Endodermal cell (in vitro differentiated cells): Measurements from ENCODE around the gene BBX. TPM values are rescaled to one million over a fixed set of nuclear protein-coding genes. Genes with fewer than 3 reads are reported as not detected.

Experiments
- DNase-seq: peaks from one replicate; pipeline ENCODE4 v3.0.0-alpha.2; 2017
- H3K27ac ChIP-seq: 2 replicates; pipeline ENCODE4 v1.5.1; 2013; ENCODE audit warnings: mild to moderate bottlenecking, low read depth, low read length, moderate library complexity
- H3K27me3 ChIP-seq: 2 replicates; pipeline ENCODE4 v1.6.1; 2013; ENCODE audit warnings: mild to moderate bottlenecking, low read length, moderate library complexity; ENCODE audit not compliant: insufficient read depth, control insufficient read depth, poor library complexity, severe bottlenecking
- H3K36me3 ChIP-seq: 2 replicates; pipeline ENCODE4 v1.7.0; 2013; ENCODE audit warnings: mild to moderate bottlenecking, low read length, moderate library complexity; ENCODE audit not compliant: control insufficient read depth, insufficient read depth
- H3K4me1 ChIP-seq: one replicate; pipeline ENCODE4 v1.7.0; 2013; ENCODE audit warnings: low read length; ENCODE audit not compliant: control insufficient read depth, insufficient read depth
- H3K4me3 ChIP-seq: 2 replicates; pipeline ENCODE4 v1.5.1; 2013; ENCODE audit warnings: mild to moderate bottlenecking, low read length, moderate library complexity
- H3K9ac ChIP-seq: 2 replicates; pipeline ENCODE4 v1.6.1; 2013; ENCODE audit warnings: mild to moderate bottlenecking, low read length, moderate library complexity; ENCODE audit not compliant: poor library complexity, severe bottlenecking; ENCODE audit errors: extremely low read depth
- H3K9me3 ChIP-seq: 2 replicates; pipeline ENCODE4 v1.6.1; 2013; ENCODE audit warnings: mild to moderate bottlenecking, low read length, moderate library complexity; ENCODE audit not compliant: control insufficient read depth
- H3K27ac Mint-ChIP-seq: 2 replicates; pipeline ENCODE4 v1.8.0; 2020; ENCODE audit warnings: mixed read lengths
- H3K27me3 Mint-ChIP-seq: 2 replicates; pipeline ENCODE4 v1.8.0; 2021; ENCODE audit warnings: mild to moderate bottlenecking, mixed read lengths; ENCODE audit not compliant: insufficient read depth
- H3K36me3 Mint-ChIP-seq: 2 replicates; pipeline ENCODE4 v1.8.0; 2020; ENCODE audit warnings: low read depth, mixed read lengths
- H3K4me1 Mint-ChIP-seq: 2 replicates; pipeline ENCODE4 v1.8.0; 2020; ENCODE audit warnings: mixed read lengths
- H3K4me3 Mint-ChIP-seq: 2 replicates; pipeline ENCODE4 v1.8.0; 2020; ENCODE audit warnings: mild to moderate bottlenecking, moderate library complexity, mixed read lengths
- H3K9me3 Mint-ChIP-seq: 2 replicates; pipeline ENCODE4 v1.8.0; 2020; ENCODE audit warnings: mild to moderate bottlenecking, mixed read lengths
- CTCF ChIP-seq: fragments of 200-600 bp; sonication (generic); conservative IDR thresholded peaks from 2 replicates; pipeline ENCODE4 v1.5.0; 2021; ENCODE audit warnings: antibody characterized with exemption, mild to moderate bottlenecking
- WGBS, 2 experiments: methylation state at CpG; one replicate each; pipeline versions ENCODE4 v1.1.5 to v1.1.7; 2013; ENCODE audit warnings: missing lambda C conversion rate in 2 of 2, mixed read lengths in 1 of 2; ENCODE audit not compliant: insufficient coverage in 1 of 2, insufficient read length in 1 of 2; 5-methylcytosine and 5-hydroxymethylcytosine counted together
- total RNA-seq, 2 donors: library from RNA; stranded (reverse); fragmentation: NEBNext Ultra II Directional in 1 of 2; extraction: Animal tissue kit (Norgen Biotek cat#: 25700) in 1 of 2; gene quantifications; 2 replicates in 1 of 2; 3 replicates in 1 of 2; pipeline ENCODE4 v1.2.1, GENCODE V29; 2021

BBX gene
- total RNA-seq, 2 donors from 2014 or later = 34.2 to 41.2 TPM

- Mint-ChIP-seq H3K4me3 (no peak overlapping the region), H3K9me3 (peaks cover 8% of the 10 kb centered on the region), H3K27me3 (no peaks in the 10 kb centered on the region), H3K4me1 (peaks cover 10% of the 10 kb centered on the region), H3K27ac (no peak overlapping the region), H3K36me3 (no peaks in the 10 kb centered on the region)
- no peak overlapping the region for H3K4me3 ChIP-seq
- H3K9ac ChIP-seq = no peak overlapping the region
- no peaks in the 10 kb centered on the region for H3K4me1 ChIP-seq
- no peaks in the 10 kb centered on the region for H3K36me3 ChIP-seq
- no peak overlapping the region for H3K27ac ChIP-seq
- WGBS, 2 experiments = 77 to 100% methylated on average over 1 to 2 of the region's 2 CpGs
- peaks cover 11% of the 10 kb centered on the region for H3K9me3 ChIP-seq
- H3K27me3 ChIP-seq = no peaks in the 10 kb centered on the region
- peak; percentile 80 for TF ChIP-seq CTCF
- DNase-seq = no peak
Measured at GRCh38 chr3:107676469-107677309, 153.9 kb downstream of the BBX start.

- Mint-ChIP-seq H3K4me3 (no peak overlapping the region), H3K27me3 (no peaks in the 10 kb centered on the region), H3K9me3 (peaks cover 8% of the 10 kb centered on the region), H3K4me1 (peaks cover 32% of the 10 kb centered on the region), H3K27ac (no peak overlapping the region), H3K36me3 (no peaks in the 10 kb centered on the region)
- Histone ChIP-seq H3K27me3 (no peaks in the 10 kb centered on the region), H3K36me3 (no peaks in the 10 kb centered on the region), H3K9me3 (peaks cover 11% of the 10 kb centered on the region), H3K9ac (no peak overlapping the region), H3K27ac (no peak overlapping the region), H3K4me3 (no peak overlapping the region), H3K4me1 (peaks cover 4% of the 10 kb centered on the region)
- WGBS, 2 experiments = 62 to 100% methylated on average over 1 to 2 of the region's 2 CpGs
- no peak for DNase-seq
- no peak for TF ChIP-seq CTCF
Measured at GRCh38 chr3:107679921-107680320, 157.2 kb downstream of the BBX start.

GRCh38 chr3:107680698-107681097 lies 157.9 kb downstream of the BBX start:
- no peak for TF ChIP-seq CTCF
- Histone ChIP-seq H3K27me3 (no peaks in the 10 kb centered on the region), H3K9ac (no peak overlapping the region), H3K27ac (no peak overlapping the region), H3K9me3 (peaks cover 11% of the 10 kb centered on the region), H3K4me1 (peaks cover 9% of the 10 kb centered on the region), H3K4me3 (no peak overlapping the region), H3K36me3 (no peaks in the 10 kb centered on the region)
- H3K27ac Mint-ChIP-seq = no peak overlapping the region
- no peak overlapping the region for H3K4me3 Mint-ChIP-seq
- H3K27me3 Mint-ChIP-seq = no peaks in the 10 kb centered on the region
- H3K9me3 Mint-ChIP-seq = peaks cover 8% of the 10 kb centered on the region
- H3K4me1 Mint-ChIP-seq = peaks cover 35% of the 10 kb centered on the region
- H3K36me3 Mint-ChIP-seq = no peaks in the 10 kb centered on the region
- 91% methylated on average over 2 of the region's 2 CpGs; no CpG with 5 or more reads in 1 of the 2 experiments for WGBS, 2 experiments
- no peak for DNase-seq
